NCI-H69 (cell line): ENCODE data around the gene G3BP2.

Source experiments
- DNase-seq: peaks from one replicate; lab custom pipeline; 2025; lab: John Stamatoyannopoulos, UW

Gene G3BP2

DNA sequence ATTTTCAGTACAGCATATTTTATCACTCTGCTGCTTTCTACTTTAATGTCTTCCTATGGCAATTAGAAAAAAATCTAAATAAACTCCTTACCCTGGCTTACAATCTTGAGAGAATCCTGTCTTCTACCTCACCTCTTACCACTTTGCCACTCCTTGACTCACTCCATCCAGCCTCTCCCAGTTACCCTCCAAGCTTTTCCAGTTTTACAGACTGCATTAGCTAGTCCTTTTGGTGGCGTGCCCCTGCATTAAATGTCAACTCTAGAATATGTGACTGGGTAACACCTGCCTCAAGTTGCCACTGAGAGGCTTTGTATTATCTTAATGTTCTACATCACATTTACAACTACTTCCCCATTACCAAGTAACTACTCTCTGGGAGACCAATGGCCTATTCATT, 35.4 kb downstream of the G3BP2 start:
- no peak for DNase-seq

DNA sequence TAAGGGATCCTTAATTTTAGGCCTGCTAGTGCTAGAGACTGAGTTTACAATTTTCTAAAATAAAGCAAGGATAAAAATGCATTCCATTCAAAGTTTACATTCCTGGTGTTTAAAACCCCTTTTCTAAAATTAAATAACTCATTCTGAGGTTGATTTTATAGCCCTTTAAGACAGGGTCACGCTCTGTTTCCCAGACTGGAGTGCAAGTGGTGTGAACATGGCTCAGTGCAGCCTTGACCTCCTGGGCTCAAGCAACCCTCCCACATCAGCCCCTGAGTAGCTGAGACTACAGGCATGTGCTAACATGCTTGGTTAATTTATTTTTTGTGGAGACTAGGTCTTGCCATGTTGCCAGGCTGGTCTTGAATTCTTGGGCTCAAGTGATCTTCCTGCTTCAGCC, 36.0 kb downstream of the G3BP2 start:
- DNase-seq: no peak

DNA sequence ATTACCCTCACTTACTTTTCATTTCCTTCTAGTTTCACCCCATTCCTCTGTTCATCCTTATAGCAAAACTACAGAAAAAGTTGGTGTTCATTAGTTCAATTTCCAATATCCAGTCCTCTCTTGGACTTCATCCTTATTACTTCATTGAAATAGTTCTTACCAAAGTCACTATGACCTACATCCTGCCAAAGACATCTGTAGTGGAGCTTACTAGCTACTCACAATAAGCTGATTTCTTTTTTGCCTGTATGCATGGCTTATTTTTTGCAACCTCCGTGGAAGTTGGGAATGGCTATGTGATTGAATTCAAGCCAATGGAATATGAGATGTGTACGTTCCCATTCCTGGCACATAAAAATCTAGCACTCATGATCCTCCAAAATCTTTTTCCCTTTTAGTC, 38.3 kb downstream of the G3BP2 start:
- DNase-seq: no peak

DNA sequence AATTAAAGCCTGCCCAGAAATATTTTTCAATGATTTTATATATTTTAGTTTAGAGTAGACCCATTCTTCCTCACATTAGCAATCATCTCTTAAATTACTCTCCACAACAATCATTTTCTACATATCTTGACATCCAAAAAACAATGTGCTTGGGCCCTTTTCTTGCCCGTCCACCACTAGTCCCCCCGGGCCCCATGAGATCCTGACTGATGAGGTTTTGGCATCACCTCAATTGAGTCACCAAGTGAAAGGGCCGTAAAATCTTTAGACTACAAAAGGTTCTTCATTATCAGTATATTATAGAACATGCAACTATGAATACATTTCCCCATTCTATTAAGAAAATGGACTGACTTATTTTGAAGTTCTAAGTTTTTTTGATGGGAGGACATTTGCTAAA, 38.9 kb downstream of the G3BP2 start:
- no peak for DNase-seq

DNA sequence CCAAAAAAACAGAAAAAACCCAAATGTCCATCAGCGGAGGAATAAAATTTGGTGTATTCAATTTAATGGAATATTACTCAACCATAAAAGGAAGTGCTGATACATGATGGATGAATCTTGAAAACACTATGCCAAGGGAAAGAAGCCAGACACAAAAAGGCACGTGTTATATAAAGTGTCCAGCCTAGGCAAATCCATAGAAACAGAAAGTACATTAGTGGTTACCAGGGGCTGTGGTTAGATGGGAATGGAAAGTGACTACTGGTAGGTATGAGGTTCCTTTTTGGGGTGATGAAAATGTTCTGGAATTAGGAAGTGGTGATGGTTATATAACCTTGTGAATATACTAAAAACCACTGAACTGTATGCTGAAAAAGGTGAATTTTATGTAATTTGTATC, 39.4 kb downstream of the G3BP2 start:
- DNase-seq: no peak

DNA sequence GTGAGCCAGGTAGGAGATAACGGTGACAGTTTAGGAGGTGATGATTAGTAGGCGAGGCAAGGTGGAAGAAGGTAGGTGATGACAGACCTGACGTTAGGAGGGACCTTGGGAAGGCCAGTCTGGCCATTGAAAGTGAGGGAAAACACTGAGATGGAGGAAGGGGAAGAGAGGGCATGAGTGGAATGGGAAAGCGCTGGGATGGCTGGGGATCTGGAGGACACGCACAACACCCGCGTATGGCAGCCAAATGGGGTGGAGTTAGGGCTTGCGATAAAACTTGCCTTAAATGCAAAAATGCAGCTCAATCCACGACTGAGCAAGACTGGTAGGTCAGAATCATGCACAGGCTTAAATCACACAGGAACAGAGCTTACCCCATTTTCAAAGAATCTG, 42.3 kb downstream of the G3BP2 start:
- no peak for DNase-seq

DNA sequence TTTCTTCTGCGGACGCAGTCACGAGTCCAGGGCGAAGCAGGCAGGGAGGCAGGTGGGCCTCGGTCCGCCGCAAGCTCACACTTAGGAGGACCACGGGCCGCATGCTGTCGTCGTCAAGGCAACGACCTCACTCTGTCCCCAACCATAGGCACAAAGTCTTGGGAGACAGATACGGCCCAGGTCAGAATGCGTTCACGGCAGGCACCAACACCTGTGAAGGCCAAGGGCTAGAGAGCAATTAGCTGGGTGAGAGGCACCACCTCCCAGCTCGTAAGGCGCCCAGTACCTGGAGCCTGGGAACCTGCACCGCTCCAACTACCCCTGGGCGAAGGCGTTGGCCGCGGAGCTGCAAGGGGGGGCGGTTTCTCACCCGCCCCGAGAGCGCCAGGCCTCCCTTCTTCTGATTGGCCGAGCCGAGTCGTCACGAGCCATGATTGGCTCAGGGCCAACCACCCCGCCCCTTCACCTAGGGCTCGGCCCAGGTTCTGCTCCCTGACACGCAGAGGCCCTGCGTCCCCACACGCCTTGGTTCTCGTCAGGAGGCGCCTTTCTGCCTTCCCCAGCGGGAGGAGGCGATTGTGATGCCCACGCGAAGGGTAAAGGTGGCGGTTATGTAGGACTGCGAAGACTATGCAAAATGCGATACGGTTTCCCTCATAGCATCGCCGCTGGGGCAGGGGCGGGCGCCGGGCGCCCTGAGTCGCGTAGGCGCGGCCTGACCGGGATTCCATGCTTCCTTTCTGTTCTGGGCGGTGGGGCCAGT, 42.9 kb downstream of the G3BP2 start, which contains the start of gene CDKL2:
TSS of gene CDKL2 (minus strand) at position 355 of the 763 bp plus-strand sequence. CDS start 4,540 bp downstream, outside the sequence.
- DNase-seq: peak; percentile 92

DNA sequence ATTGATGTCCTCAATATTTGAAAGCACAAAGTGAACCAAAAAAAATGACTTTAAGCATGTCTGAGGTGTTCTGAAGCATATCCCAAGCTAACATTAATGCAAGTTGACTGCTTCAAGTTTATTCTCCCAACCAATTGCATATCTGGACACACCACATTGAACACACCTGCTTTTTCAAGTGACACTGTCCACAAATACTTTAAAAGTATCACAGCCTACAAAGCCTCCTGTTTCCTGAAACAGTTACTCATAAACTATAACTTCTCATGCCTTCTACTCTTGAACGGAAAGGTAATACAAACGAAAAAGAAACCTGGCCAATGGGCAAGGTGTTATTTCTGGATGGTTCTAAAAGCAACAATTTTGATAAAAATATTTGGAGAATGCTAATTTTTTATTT, 44.0 kb downstream of the G3BP2 start:
- DNase-seq: no peak

DNA sequence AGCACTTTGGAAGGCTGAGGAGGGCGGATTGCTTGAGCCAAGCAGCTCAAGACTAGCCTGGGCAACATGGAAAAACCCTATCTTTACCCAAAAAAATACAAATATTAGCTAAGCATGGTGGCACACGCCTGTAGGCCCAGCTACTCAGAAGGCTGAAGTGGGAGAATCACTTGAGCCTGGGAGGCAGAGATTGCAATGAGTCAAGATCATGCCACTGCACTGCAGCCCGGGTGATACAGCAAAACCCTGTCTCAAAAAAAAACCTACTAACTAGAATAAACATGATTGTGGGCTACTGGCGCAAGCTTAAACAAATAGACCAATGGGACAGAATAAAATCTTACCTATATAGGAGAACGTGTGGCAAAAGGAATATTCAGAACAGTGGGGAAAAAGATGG, 50.2 kb downstream of the G3BP2 start:
- no peak for DNase-seq

DNA sequence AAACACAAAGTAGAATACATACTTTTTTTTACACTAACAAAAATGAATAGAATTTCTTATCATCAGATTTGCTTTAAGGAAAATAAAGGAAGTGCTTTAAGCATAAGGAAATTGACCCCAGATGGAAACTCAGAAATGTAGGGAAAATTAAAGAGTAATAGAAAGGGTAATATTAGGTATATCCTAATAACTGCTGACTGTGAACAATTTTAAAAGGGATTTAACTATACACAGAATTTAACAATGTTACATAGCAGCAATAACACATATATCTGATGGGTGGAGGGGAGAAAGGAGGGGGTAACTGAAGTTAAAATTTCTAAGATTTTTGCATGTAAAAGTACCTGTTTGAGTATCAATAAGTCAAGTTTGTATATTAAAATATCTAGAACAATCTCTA, 51.5 kb downstream of the G3BP2 start:
- DNase-seq: no peak

DNA sequence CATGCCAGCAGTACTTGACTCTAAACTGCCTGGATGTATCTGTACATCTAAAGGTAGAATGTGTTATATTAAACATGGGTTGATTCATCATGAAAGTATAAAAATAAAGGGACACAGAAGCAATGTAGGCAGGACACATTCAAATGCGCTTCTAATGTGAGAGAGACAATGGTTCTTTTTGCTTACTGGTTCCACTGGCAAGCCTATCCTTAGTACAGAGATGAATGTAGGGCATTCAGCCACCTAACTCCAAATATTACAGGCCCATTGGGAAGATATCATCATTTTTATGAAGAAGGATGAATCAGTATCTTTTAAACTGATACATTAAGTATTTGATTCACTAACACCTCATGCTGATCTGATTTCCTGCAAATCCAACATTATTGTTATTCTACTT, 60.9 kb downstream of the G3BP2 start:
- no peak for DNase-seq

DNA sequence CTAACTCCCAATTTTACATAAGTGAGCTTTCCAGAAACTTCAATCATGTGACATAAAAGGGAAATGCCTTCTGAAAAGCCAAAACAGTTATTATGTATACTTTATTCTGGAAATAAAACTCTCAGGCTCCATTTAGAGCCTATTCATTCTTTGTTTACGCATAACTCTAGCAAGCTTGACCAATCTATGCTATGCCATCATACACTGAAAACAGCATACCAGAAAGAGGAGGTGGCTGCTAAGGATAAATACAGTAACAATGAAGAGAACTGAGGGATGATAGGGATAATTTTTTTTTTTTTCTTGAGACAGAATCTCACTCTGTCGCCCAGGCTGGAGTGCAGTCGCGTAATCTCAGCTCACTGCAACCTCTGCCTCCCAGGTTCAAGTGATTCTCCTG, 67.3 kb downstream of the G3BP2 start:
- DNase-seq: peak; percentile 0

DNA sequence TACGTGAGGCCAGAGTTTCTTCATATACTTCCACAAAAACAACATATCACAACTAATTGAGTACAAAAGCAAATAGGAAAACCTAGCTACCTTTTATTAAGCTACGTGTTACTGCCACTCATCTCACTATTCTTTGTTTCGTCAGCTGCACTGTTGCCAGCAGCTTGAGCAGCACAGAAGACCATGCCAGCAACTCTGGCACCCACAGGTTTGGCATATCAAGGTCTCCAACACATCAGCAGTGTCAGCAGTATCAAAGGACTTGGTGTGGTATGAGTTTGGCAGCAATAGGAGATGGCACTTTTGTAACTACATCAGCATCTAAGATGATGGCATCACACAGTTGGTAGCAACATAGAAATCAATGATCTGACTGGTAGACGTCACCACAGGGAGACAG, 73.6 kb downstream of the G3BP2 start:
- no peak for DNase-seq

DNA sequence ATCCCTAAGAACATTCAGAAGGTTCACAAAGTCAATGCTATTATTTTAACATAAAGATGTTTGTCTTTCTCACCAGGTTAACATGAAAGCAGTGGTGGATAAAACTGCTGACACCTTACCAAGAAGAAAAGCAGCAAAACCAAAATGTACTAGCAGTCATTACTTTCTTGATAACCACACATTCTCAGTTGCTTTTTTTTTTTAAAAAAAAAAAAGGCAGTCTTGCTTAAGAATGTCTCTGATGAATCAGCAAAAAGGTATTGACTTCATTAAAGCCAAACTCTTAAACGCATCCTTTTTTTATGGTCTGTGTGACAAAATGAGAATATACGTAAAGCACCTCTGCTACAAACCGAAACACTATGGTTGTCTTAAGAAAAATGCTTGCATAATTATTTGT, 74.8 kb downstream of the G3BP2 start:
- no peak for DNase-seq

DNA sequence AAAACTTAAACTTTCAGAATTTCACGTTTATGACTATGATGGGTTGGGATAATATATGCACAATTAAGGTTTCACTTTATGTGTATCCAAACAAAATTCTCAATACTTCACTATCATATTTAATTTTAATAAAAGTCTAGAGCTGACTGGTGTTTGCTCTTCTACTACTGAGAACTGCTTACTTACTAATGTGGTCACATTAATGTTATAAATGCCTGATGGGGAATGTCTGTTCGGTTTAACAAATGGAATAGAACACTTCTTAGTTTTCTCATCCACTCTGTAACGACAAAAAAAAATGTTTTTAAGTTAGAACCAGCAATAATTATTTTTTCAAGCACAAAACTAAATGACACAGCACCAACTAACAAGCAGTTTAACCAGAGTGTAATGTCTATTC, 77.2 kb downstream of the G3BP2 start:
- no peak for DNase-seq

DNA sequence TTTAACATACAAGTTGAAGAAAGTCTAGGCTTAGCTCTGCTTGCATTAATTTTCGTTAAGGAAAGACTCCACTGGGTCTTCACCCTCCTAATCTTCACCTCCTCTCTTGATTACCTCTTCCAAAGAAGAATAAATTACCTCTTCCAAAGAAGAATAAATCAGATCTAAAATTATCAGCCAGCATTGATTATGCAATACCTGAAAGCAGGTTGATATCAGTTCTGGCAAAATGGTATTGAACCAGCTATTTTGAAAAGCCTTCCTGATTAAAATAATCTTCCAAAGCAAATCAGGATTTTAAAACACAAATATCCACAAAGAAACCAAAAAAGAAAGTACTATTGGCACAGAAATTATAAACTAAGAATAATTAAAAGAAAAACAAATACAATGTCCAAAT, 79.8 kb downstream of the G3BP2 start:
- DNase-seq: no peak
